Neuronal stem cell (in vitro differentiated cells): ENCODE data around the gene METTL26.

Experiments
- DNase-seq: peaks from one replicate; pipeline ENCODE4 v3.0.0-alpha.2; 2013; ENCODE audit warnings: low spot score
- H2AFZ ChIP-seq: one replicate; pipeline ENCODE4 v1.6.1; 2013; ENCODE audit warnings: mild to moderate bottlenecking, low read length, inconsistent platforms
- H2AK5ac ChIP-seq: 2 replicates; pipeline ENCODE4 v1.6.1; 2013; ENCODE audit warnings: low read depth, mild to moderate bottlenecking, inconsistent platforms, low read length, moderate library complexity, mixed read lengths
- H2BK120ac ChIP-seq: 2 replicates; pipeline ENCODE4 v1.6.1; 2013; ENCODE audit warnings: low read depth, mild to moderate bottlenecking, inconsistent platforms, low read length, moderate library complexity, mixed read lengths
- H2BK12ac ChIP-seq: one replicate; pipeline ENCODE4 v1.6.1; 2013; ENCODE audit warnings: low read length, inconsistent platforms
- H2BK15ac ChIP-seq: 2 replicates; pipeline ENCODE4 v1.6.1; 2013; ENCODE audit warnings: mild to moderate bottlenecking, low read length, inconsistent platforms, mixed read lengths
- H2BK5ac ChIP-seq: one replicate; pipeline ENCODE4 v1.6.1; 2013; ENCODE audit warnings: inconsistent platforms, mild to moderate bottlenecking, low read length, moderate library complexity
- H3K14ac ChIP-seq: one replicate; pipeline ENCODE4 v1.6.1; 2013; ENCODE audit warnings: low read length, inconsistent platforms
- H3K18ac ChIP-seq: 2 replicates; pipeline ENCODE4 v1.6.1; 2013; ENCODE audit warnings: low read length, inconsistent platforms
- H3K23ac ChIP-seq: 2 replicates; pipeline ENCODE4 v1.6.1; 2013; ENCODE audit warnings: low read depth, mild to moderate bottlenecking, mixed read lengths, low read length, inconsistent platforms; ENCODE audit not compliant: poor library complexity
- H3K27ac ChIP-seq: replicated peaks from 3 replicates; pipeline ENCODE4 v1.5.1; 2013; ENCODE audit warnings: low read length, inconsistent platforms
- H3K27me3 ChIP-seq, 3 experiments: 2 replicates each; pipeline ENCODE4 v1.6.1; 2013; ENCODE audit warnings: low read length in 3 of 3, mild to moderate bottlenecking in 2 of 3, inconsistent platforms in 1 of 3, low read depth in 1 of 3, mixed read lengths in 1 of 3, moderate library complexity in 1 of 3; ENCODE audit not compliant: control insufficient read depth in 3 of 3, insufficient read depth in 3 of 3
- H3K36me3 ChIP-seq, 2 donors: replicated peaks in 1 of 2; 2 replicates each; pipeline ENCODE4 v1.6.1; 2013; ENCODE audit warnings: low read length in 2 of 2; ENCODE audit not compliant: control insufficient read depth in 2 of 2, insufficient read depth in 2 of 2
- H3K4ac ChIP-seq: 2 replicates; pipeline ENCODE4 v1.6.1; 2013; ENCODE audit warnings: inconsistent platforms, mild to moderate bottlenecking, low read length, moderate library complexity
- H3K4me1 ChIP-seq, 2 donors: 1 replicate in 1 of 2; 2 replicates in 1 of 2; pipeline ENCODE4 v1.6.1; 2013; ENCODE audit warnings: low read length in 2 of 2, low read depth in 1 of 2; ENCODE audit not compliant: control insufficient read depth in 2 of 2, insufficient read depth in 1 of 2
- H3K4me2 ChIP-seq: one replicate; pipeline ENCODE4 v1.6.1; 2013; ENCODE audit warnings: mild to moderate bottlenecking, low read length, inconsistent platforms; ENCODE audit not compliant: insufficient read depth, poor library complexity, severe bottlenecking
- H3K4me3 ChIP-seq, 2 donors: 2 replicates each; pipeline ENCODE4 v1.5.1; 2013; ENCODE audit warnings: low read length in 2 of 2, mild to moderate bottlenecking in 2 of 2, inconsistent platforms in 1 of 2, moderate library complexity in 1 of 2
- H3K79me1 ChIP-seq: one replicate; pipeline ENCODE4 v1.6.1; 2013; ENCODE audit warnings: low read depth, mild to moderate bottlenecking, inconsistent platforms, low read length, moderate library complexity
- H3K9ac ChIP-seq: one replicate; pipeline ENCODE4 v1.6.1; 2013; ENCODE audit warnings: mild to moderate bottlenecking, low read depth, low read length, inconsistent platforms; ENCODE audit not compliant: poor library complexity
- H3K9me3 ChIP-seq, 2 donors: replicated peaks in 1 of 2; 2 replicates each; pipeline versions ENCODE3 to v1.6.1; 2013; ENCODE audit warnings: low read length in 2 of 2, mild to moderate bottlenecking in 2 of 2, inconsistent platforms in 1 of 2, low read depth in 1 of 2, mixed read lengths in 1 of 2, moderate library complexity in 1 of 2; ENCODE audit not compliant: control insufficient read depth in 2 of 2, insufficient read depth in 1 of 2
- H4K8ac ChIP-seq: one replicate; pipeline ENCODE4 v1.6.1; 2013; ENCODE audit warnings: low read depth, mild to moderate bottlenecking, inconsistent platforms, low read length, moderate library complexity
- H4K91ac ChIP-seq: one replicate; pipeline ENCODE4 v1.6.1; 2013; ENCODE audit warnings: low read length, low read depth, mild to moderate bottlenecking, inconsistent platforms; ENCODE audit not compliant: poor library complexity
- WGBS, 2 donors: extraction: QIAGEN DNeasy Blood & Tissue Kit; methylation state at CpG; one replicate each; pipeline ENCODE4 v1.1.7; 2013; ENCODE audit warnings: missing lambda C conversion rate in 2 of 2, mixed read lengths in 1 of 2; ENCODE audit not compliant: insufficient read length in 2 of 2, insufficient replicate concordance in 1 of 2; ENCODE audit errors: extremely low coverage in 2 of 2; 5-methylcytosine and 5-hydroxymethylcytosine counted together

The METTL26 gene

GRCh38 chr16:678858-679813 lies 43.0 kb upstream of the METTL26 start:
- Histone ChIP-seq H3K14ac (peak overlapping the region; percentile 56), H2BK15ac (peak overlapping the region; percentile 94), H3K9ac (peak overlapping the region; percentile 80), H3K4me3 (peak overlapping the region; percentile 15 to 79), H3K36me3 (peaks cover 22 to 35% of the 10 kb centered on the region in 2 donors), H4K8ac (no peak overlapping the region), H2BK12ac (peak overlapping the region; percentile 89), H3K4me1 (peaks cover 7 to 26% of the 10 kb centered on the region in 2 donors), H2AFZ (peak overlapping the region; percentile 78), H3K27me3 (peaks cover 0 to 14% (median 0%) of the 10 kb centered on the region in 3 experiments), H3K9me3 (peaks cover 0 to 2% of the 10 kb centered on the region in 2 donors), H3K23ac (peak overlapping the region; percentile 89), H3K79me1 (peaks cover 30% of the 10 kb centered on the region), H2AK5ac (peak overlapping the region; percentile 99), H2BK5ac (peak overlapping the region; percentile 91), H2BK120ac (peak overlapping the region; percentile 54), H3K27ac (peak overlapping the region; percentile 72), H3K4ac (peak overlapping the region; percentile 66), H3K4me2 (peak overlapping the region; percentile 97), H4K91ac (no peak overlapping the region), H3K18ac (peak overlapping the region; percentile 91)
- peak; percentile 63 for DNase-seq
- no CpG with 5 or more reads among the region's 52 CpGs for WGBS, 2 donors

GRCh38 chr16:678209-678857 lies 42.2 kb upstream of the METTL26 start:
- Histone ChIP-seq H3K27me3 (peaks cover 0 to 14% (median 0%) of the 10 kb centered on the region in 3 experiments), H3K27ac (no peak overlapping the region), H2BK12ac (peak overlapping the region; percentile 89), H2AFZ (no peak overlapping the region), H3K4me1 (peaks cover 7 to 24% of the 10 kb centered on the region in 2 donors), H3K9me3 (peaks cover 0 to 2% of the 10 kb centered on the region in 2 donors), H3K9ac (peak overlapping the region; percentile 37), H4K8ac (no peak overlapping the region), H3K18ac (peak overlapping the region; percentile 90), H3K4me2 (no peak overlapping the region), H2BK120ac (peak overlapping the region; percentile 54), H3K23ac (peak overlapping the region; percentile 37), H2BK5ac (peak overlapping the region; percentile 91), H4K91ac (no peak overlapping the region), H2BK15ac (peak overlapping the region; percentile 94), H3K36me3 (peaks cover 22 to 37% of the 10 kb centered on the region in 2 donors), H3K79me1 (peaks cover 25% of the 10 kb centered on the region), H3K4me3 (no peak overlapping the region), H3K4ac (no peak overlapping the region), H3K14ac (no peak overlapping the region), H2AK5ac (peak overlapping the region; percentile 99)
- no peak for DNase-seq
- no CpG with 5 or more reads among the region's 21 CpGs for WGBS, 2 donors

- Histone ChIP-seq H4K91ac (peak overlapping the region; percentile 53), H3K4me2 (no peak overlapping the region), H3K9ac (no peak overlapping the region), H3K4ac (no peak overlapping the region), H3K18ac (peak overlapping the region; percentile 17), H3K9me3 (peaks cover 0 to 2% of the 10 kb centered on the region in 2 donors), H3K23ac (peak overlapping the region; percentile 85), H3K79me1 (peaks cover 22% of the 10 kb centered on the region), H3K4me3 (no peak overlapping the region), H2BK12ac (peak overlapping the region; percentile 73), H3K4me1 (peaks cover 7 to 21% of the 10 kb centered on the region in 2 donors), H3K14ac (peak overlapping the region; percentile 56), H2AFZ (no peak overlapping the region), H2AK5ac (peak overlapping the region; percentile 90), H3K36me3 (peaks cover 22 to 37% of the 10 kb centered on the region in 2 donors), H2BK5ac (peak overlapping the region; percentile 93), H3K27me3 (peaks cover 0 to 14% (median 0%) of the 10 kb centered on the region in 3 experiments), H2BK120ac (no peak overlapping the region), H2BK15ac (peak overlapping the region; percentile 17), H4K8ac (peak overlapping the region; percentile 82), H3K27ac (no peak overlapping the region)
- WGBS, 2 donors: no CpG with 5 or more reads among the region's 57 CpGs
- no peak for DNase-seq
Measured at GRCh38 chr16:677316-678190, 41.4 kb upstream of the METTL26 start.
